Right renal pelvis (tissue), 4 donors: Measurements from ENCODE around the gene CEP63. TPM values are rescaled to one million over a fixed set of nuclear protein-coding genes. Genes with fewer than 3 reads are reported as not detected.
"Not testable (repeated sequence)": the region's sequence is repeated elsewhere in the genome, so short reads cannot be mapped to it uniquely, and the experiment has no call there.

Experiments
- DNase-seq, 4 donors: peaks; one replicate each; pipeline ENCODE4 v3.0.0-alpha.2; 2013; ENCODE audit warnings: low read depth in 4 of 4, low spot score in 3 of 4, missing footprints in 1 of 4
- polyA plus RNA-seq, 4 donors: library from polyadenylated mRNA; unstranded; fragments of 120-200 nt; gene quantifications; one replicate each; pipeline ENCODE4 v1.2.1, GENCODE V29; 2013; ENCODE audit not compliant: insufficient read length in 4 of 4

The CEP63 gene
- polyA plus RNA-seq, 4 donors, result 30.3 to 37.7 (median 37.2) TPM

GRCh38 chr3:134567605-134568004, 81.7 kb downstream of the CEP63 start:
- no peak for DNase-seq

GRCh38 chr3:134568790-134569189, 82.9 kb downstream of the CEP63 start:
- no peak for DNase-seq

GRCh38 chr3:134569899-134570298, 84.0 kb downstream of the CEP63 start:
- DNase-seq, result not testable (repeated sequence)

- no peak for DNase-seq
Measured at GRCh38 chr3:134576426-134576825, 90.6 kb downstream of the CEP63 start.

GRCh38 chr3:134576831-134577230, 91.0 kb downstream of the CEP63 start:
- no peak for DNase-seq

DNA sequence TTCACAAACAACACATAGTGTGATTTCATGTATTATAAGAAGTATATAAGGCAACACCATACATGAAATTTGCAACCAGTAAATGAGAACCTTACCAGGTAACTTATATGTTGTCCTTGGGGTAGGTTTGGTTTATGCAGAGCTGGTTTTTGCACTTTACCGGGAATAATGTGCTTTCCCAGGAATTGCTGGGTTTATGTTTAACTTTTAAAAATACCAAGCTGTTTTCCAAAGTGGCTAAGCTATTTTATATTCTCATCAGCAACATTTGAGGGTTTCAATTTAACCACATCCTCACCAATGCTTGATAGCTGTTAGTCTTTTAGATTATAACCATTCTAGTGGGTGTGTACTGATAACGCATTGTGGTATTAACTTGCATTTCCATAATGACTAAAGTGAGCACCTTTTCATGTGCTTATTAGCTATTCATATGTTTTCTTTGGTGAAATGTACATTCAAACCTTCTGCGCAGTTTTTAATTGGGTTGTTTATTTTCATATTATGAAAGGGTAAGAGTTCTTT, 93.3 kb downstream of the CEP63 start:
- no peak for DNase-seq

DNA sequence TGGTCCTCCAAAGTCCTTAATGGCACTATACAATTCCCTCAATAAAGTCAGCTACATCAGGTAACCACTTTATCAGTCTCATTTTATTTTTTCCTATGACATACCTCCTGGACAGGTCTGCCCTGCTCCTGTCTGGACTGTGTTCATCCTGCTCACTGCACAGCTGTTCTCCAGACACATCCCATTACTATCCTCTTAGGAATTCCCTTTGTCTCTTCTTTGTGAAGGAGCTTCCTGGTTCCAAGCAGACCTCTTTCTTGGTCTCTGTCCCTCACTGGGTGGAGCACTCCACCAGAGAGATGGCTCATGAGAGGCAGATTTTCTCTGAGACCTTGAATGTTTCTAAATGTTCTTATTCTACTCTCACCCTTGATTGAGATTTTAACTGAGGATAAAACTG, 104.9 kb downstream of the CEP63 start:
- no peak for DNase-seq

DNA sequence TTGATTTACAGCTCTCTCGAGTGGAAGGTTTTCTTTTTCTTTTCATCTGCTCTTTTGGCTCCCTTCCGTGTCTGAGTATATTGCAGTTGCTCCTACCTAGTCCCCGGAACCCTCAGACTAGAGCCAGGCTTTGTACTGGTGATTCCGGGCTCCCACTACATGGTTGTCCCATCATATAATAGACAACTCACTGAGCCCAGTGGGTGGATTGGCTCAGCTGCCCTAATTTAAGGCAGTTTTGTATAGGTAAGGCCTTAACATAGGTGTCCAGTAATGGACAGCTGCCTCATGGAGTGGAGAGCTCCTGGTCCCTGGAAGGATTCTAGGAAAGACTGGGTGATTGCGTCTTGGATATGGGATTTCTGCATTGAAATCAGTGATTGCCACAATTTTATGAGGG, 106.9 kb downstream of the CEP63 start:
- no peak for DNase-seq

- DNase-seq, result no peak
Measured at GRCh38 chr3:134594331-134594741, 108.5 kb downstream of the CEP63 start.

DNA sequence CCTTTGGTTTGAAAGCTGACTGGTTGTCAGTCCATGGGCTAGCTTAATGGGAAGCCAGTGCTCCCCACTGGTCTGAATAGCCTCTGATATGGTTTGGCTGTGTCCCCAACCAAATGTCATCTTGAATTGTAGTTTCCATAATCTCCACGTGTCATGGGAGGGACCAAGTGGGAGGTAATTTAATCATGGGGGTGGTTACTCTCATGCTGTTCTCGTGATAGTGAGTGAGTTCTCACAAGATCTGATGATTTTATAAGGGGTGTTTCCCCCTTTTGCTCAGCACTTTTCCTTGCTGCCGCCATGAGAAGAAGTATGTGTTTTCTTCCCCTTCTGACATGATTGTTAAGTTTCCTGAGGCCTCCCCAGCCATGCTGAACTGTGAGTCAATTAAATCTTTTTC, 109.1 kb downstream of the CEP63 start:
- DNase-seq, result not testable (repeated sequence)

DNA sequence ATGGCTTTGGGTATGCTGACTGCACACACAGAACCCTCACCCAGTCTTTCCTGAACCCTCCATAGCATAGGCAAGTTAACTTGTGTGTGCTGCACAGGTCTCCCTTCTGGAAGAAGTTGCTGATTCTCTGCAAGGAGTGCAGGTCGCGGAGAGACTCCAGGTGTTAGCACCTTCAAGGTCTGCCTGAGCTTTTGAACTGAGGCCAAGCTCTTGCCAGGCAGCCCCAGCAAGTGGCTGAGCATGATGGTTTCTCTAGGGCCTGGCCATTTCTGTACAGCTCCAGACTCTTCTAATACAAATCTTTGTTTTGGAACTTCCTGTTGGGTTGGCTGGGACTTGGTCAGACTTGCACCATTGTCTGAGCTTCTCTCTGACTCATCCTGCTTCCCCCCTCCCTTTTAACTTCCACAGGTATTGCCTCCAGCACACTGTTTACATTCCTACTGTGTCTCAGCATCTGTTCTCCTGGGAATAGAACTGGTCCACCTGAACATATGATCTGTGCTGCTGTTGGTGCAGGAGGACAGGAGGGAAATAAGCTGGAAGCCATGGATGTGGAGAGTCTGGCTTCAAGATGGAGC, 111.6 kb downstream of the CEP63 start:
- no peak for DNase-seq

GRCh38 chr3:134598763-134599545, 113.1 kb downstream of the CEP63 start:
- no peak for DNase-seq

DNA sequence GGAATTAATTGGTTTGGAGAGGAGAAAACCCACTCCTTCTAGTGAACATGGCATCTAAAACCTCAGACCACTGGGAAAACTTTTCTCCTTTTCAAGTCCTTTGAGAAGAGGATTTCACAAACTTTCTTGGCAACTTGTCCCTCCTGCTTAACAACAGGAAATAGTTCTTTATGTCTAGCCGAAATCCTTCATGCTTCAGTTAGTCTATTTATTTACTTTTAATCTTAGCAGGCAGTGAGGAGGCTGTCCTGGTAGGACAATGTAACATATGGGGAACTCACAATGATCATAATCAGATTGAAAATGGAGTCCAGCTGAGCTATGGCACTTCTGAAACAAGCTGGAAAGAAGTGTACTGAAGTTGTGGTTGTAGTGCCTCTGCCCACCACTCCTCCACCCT, 114.3 kb downstream of the CEP63 start:
- DNase-seq, result no peak

- DNase-seq, result peak; percentile 44 to 67 (median 54)
Measured at GRCh38 chr3:134600685-134601463, 115.0 kb downstream of the CEP63 start.

GRCh38 chr3:134601539-134602439, 115.9 kb downstream of the CEP63 start:
- peak; percentile 43 to 57 (median 50) for DNase-seq

- no peak for DNase-seq
Measured at GRCh38 chr3:134602440-134602814, 116.6 kb downstream of the CEP63 start.

GRCh38 chr3:134603480-134603879, 117.6 kb downstream of the CEP63 start:
- no peak for DNase-seq

- no peak for DNase-seq
Measured at GRCh38 chr3:134603956-134604355, 118.1 kb downstream of the CEP63 start.

DNA sequence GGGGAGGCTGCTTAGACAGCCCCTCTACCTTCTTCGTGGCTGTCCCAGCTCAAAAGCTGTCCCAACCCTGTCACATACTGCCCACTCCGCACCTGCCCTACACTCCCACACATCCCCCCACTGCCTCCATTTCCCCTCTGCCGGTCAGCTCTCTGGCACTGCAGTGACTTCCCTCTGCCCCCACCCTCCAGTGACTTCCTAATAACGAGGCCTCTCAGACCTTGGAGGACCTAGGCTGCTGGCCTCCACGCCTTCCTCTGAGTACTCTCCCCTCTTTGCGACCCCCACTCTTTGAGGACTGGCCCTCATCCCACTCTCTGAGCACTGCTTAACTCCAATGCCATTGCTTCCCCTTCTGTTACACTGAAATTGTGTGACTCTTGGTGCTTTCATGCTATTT, 119.7 kb downstream of the CEP63 start:
- DNase-seq, result no peak
